ENCODE results near the gene UGT1A9. TPM values are rescaled to one million over a fixed set of nuclear protein-coding genes. Genes with fewer than 3 reads are reported as not detected.

Gene UGT1A9
- total and polyA plus RNA-seq, 8 donors: 0.73 to 7.0 (median 3.9) TPM; not detected in 5

- Histone ChIP-seq H3K36me3 (no peaks in the 10 kb centered on the region), H3K9me3 (no peaks in the 10 kb centered on the region), H3K27me3 (no peaks in the 10 kb centered on the region), H3K4me3 (no peak overlapping the region), H3K4me1 (peaks cover 0 to 5% (median 0%) of the 10 kb centered on the region in 4 donors), H3K27ac (no peak overlapping the region)
- TF ChIP-seq EP300 (IDR thresholded peaks at IDR 0.05): no peak
- intact Hi-C loops (cut with DNase I; ENCODE audit: low total_unique reads): no loop called here
- no peak for DNase-seq
Observed at GRCh38 chr2:233758141-233758540, 86.4 kb downstream of the UGT1A9 start.

GRCh38 chr2:233758849-233759248, 87.2 kb downstream of the UGT1A9 start:
- DNase-seq: no peak
- no peaks in the 10 kb centered on the region for H3K9me3 ChIP-seq
- H3K27ac ChIP-seq: no peak overlapping the region
- intact Hi-C loops (cut with DNase I; ENCODE audit: low total_unique reads): no loop called here
- H3K36me3 ChIP-seq: no peaks in the 10 kb centered on the region
- peaks cover 0 to 5% (median 0%) of the 10 kb centered on the region in 4 donors for H3K4me1 ChIP-seq
- H3K4me3 ChIP-seq: no peak overlapping the region
- TF ChIP-seq EP300 (IDR thresholded peaks at IDR 0.05) (no peak), POLR2AphosphoS5 (IDR thresholded peaks at IDR 0.05) (no peak), CTCF (IDR thresholded peaks at IDR 0.05) (no peak), POLR2A (IDR thresholded peaks at IDR 0.05) (no peak)
- H3K27me3 ChIP-seq: no peaks in the 10 kb centered on the region
- WGBS, 5 donors: 85 to 95% (median 88%) methylated on average over 2 of the region's 2 CpGs

GRCh38 chr2:233760043-233760442, 88.3 kb downstream of the UGT1A9 start, which contains the start of gene UGT1A1:
Gene UGT1A1, plus strand, starts transcription at chr2:233760270. Its CDS starts 18 bp downstream, at chr2:233760288.
- TF ChIP-seq EP300 (IDR thresholded peaks at IDR 0.05) (no peak), POLR2AphosphoS5 (IDR thresholded peaks at IDR 0.05) (no peak), CTCF (IDR thresholded peaks at IDR 0.05) (no peak), POLR2A (IDR thresholded peaks at IDR 0.05) (no peak)
- Histone ChIP-seq H3K27me3 (no peaks in the 10 kb centered on the region), H3K4me3 (no peak within 1 kb of the TSS), H3K27ac (no peak within 1 kb of the TSS), H3K4me1 (peaks cover 0 to 5% (median 0%) of the 10 kb centered on the region in 4 donors), H3K36me3 (no peaks in the 10 kb centered on the region), H3K9me3 (no peaks in the 10 kb centered on the region)
- WGBS, 5 donors: 72 to 80% (median 77%) methylated on average over 6 of the region's 6 CpGs
- intact Hi-C loops (cut with DNase I; ENCODE audit: low total_unique reads): no loop called here
- peak in 1 of 2 donors; percentile 36 for DNase-seq

GRCh38 chr2:233761040-233761769, 89.5 kb downstream of the UGT1A9 start:
- H3K27ac ChIP-seq: no peak overlapping the region
- no peaks in the 10 kb centered on the region for H3K9me3 ChIP-seq
- no peaks in the 10 kb centered on the region for H3K27me3 ChIP-seq
- DNase-seq: no peak
- TF ChIP-seq CTCF (IDR thresholded peaks at IDR 0.05) (no peak), POLR2A (IDR thresholded peaks at IDR 0.05) (no peak), POLR2AphosphoS5 (IDR thresholded peaks at IDR 0.05) (no peak), EP300 (IDR thresholded peaks at IDR 0.05) (no peak)
- WGBS, 5 donors: 76 to 91% (median 87%) methylated on average over 4 of the region's 4 CpGs
- peaks cover 0 to 5% (median 0%) of the 10 kb centered on the region in 4 donors for H3K4me1 ChIP-seq
- H3K36me3 ChIP-seq: no peaks in the 10 kb centered on the region
- H3K4me3 ChIP-seq: no peak overlapping the region
- intact Hi-C loops (cut with DNase I; ENCODE audit: low total_unique reads): no loop called here

- H3K9me3 ChIP-seq: no peaks in the 10 kb centered on the region
- DNase-seq: no peak
- TF ChIP-seq POLR2A (IDR thresholded peaks at IDR 0.05) (no peak), EP300 (IDR thresholded peaks at IDR 0.05) (no peak), CTCF (IDR thresholded peaks at IDR 0.05) (no peak)
- 55 to 74% (median 70%) methylated on average over 7 of the region's 7 CpGs for WGBS, 5 donors
- no peaks in the 10 kb centered on the region for H3K4me1 ChIP-seq
- H3K36me3 ChIP-seq: peaks cover 0 to 2% (median under 1%) of the 10 kb centered on the region in 4 donors
- intact Hi-C loops (cut with DNase I; ENCODE audit: low total_unique reads): no loop called here
- no peak overlapping the region for H3K27ac ChIP-seq
- H3K4me3 ChIP-seq: no peak overlapping the region
- H3K27me3 ChIP-seq: no peaks in the 10 kb centered on the region
Observed at GRCh38 chr2:233764264-233764663, 92.6 kb downstream of the UGT1A9 start.

All from stomach (tissue), 9 donors.